Right lung (tissue), 5 donors: ENCODE data around the gene PAPOLA. TPM values are rescaled to one million over a fixed set of nuclear protein-coding genes. Genes with fewer than 3 reads are reported as not detected.
"Not testable (repeated sequence)": the region's sequence is repeated elsewhere in the genome, so short reads cannot be mapped to it uniquely, and the experiment has no call there.

Experiments used
- DNase-seq, 2 donors: peaks; one replicate each; pipeline ENCODE4 v3.0.0-alpha.2; 2013
- polyA plus RNA-seq, 5 donors: library from polyadenylated mRNA; unstranded; fragments of 120-200 nt; gene quantifications; one replicate each; pipeline versions ENCODE4 v1.2.1 to v1.2.3, GENCODE V29; 2013; ENCODE audit warnings: inconsistent platforms in 1 of 5, low replicate concordance in 1 of 5; ENCODE audit not compliant: insufficient read length in 5 of 5, insufficient read depth in 1 of 5

PAPOLA gene
- polyA plus RNA-seq, 5 donors = 161 to 255 (median 248) TPM

- no peak for DNase-seq
These were observed 4.6 kb upstream of the PAPOLA start for GRCh38 chr14:96497586-96497985.

- no peak for DNase-seq
These were observed 904 bp upstream of the PAPOLA start for GRCh38 chr14:96501217-96501739.

- peak; percentile 42 to 62 for DNase-seq
These were observed 581 bp downstream of the PAPOLA start for GRCh38 chr14:96502621-96503305.

- no peak for DNase-seq
These were observed 1.1 kb downstream of the PAPOLA start for GRCh38 chr14:96503306-96503679.

GRCh38 chr14:96504353-96504752 is 2.2 kb downstream of the PAPOLA start:
- DNase-seq = not testable (repeated sequence)

- no peak for DNase-seq
These were observed 5.5 kb downstream of the PAPOLA start for GRCh38 chr14:96507723-96508122.

- DNase-seq = no peak
These were observed 6.7 kb downstream of the PAPOLA start for GRCh38 chr14:96508900-96509299.

- no peak for DNase-seq
These were observed 7.4 kb downstream of the PAPOLA start for GRCh38 chr14:96509457-96510090.

- no peak for DNase-seq
These were observed 9.0 kb downstream of the PAPOLA start for GRCh38 chr14:96511146-96511545.

- DNase-seq = no peak
These were observed 9.5 kb downstream of the PAPOLA start for GRCh38 chr14:96511667-96512066.

- no peak for DNase-seq
These were observed 9.9 kb downstream of the PAPOLA start for GRCh38 chr14:96512122-96512521.

- no peak for DNase-seq
These were observed 10.6 kb downstream of the PAPOLA start for GRCh38 chr14:96512602-96513397.

- no peak for DNase-seq
These were observed 12.5 kb downstream of the PAPOLA start for GRCh38 chr14:96514694-96515093.

- DNase-seq = no peak
These were observed 13.5 kb downstream of the PAPOLA start for GRCh38 chr14:96515731-96516130.

- DNase-seq = no peak
These were observed 14.2 kb downstream of the PAPOLA start for GRCh38 chr14:96516351-96516750.

- no peak for DNase-seq
These were observed 17.8 kb downstream of the PAPOLA start for GRCh38 chr14:96519970-96520369.

- no peak for DNase-seq
These were observed 23.3 kb downstream of the PAPOLA start for GRCh38 chr14:96525452-96525851.

GRCh38 chr14:96532632-96533031 is 30.4 kb downstream of the PAPOLA start:
- no peak for DNase-seq

- no peak for DNase-seq
These were observed 34.6 kb downstream of the PAPOLA start for GRCh38 chr14:96536807-96537206.

- no peak for DNase-seq
These were observed 36.2 kb downstream of the PAPOLA start for GRCh38 chr14:96538097-96538989.

GRCh38 chr14:96538990-96539317 is 36.8 kb downstream of the PAPOLA start:
- DNase-seq = no peak
